Measurements from ENCODE around the gene TBC1D25. TPM values are rescaled to one million over a fixed set of nuclear protein-coding genes. Genes with fewer than 3 reads are reported as not detected.
A peak's percentile ranks its signal among the peaks of the same experiment; 100 is the strongest.

TBC1D25 gene
- total RNA-seq, 1 donor from 2014 or later, result 16.4 TPM

- TF ChIP-seq CTCF (IDR thresholded peaks at IDR 0.05), result no peak
- Mint-ChIP-seq H3K4me3 (ENCODE audit: unreplicated experiment) (no peak overlapping the region), H3K4me1 (ENCODE audit: unreplicated experiment) (peaks cover 24% of the 10 kb centered on the region), H3K27me3 (ENCODE audit: unreplicated experiment) (no peaks in the 10 kb centered on the region), H3K27ac (ENCODE audit: unreplicated experiment) (peak overlapping the region; percentile 78), H3K36me3 (ENCODE audit: unreplicated experiment) (no peaks in the 10 kb centered on the region), H3K9me3 (ENCODE audit: unreplicated experiment) (peaks cover 5% of the 10 kb centered on the region)
- DNase-seq (ENCODE audit: extremely low spot score, unreplicated experiment), result no peak
Observed at GRCh38 chrX:48492293-48492910, 47.1 kb upstream of the TBC1D25 start.

- Mint-ChIP-seq H3K4me1 (ENCODE audit: unreplicated experiment) (peaks cover 23% of the 10 kb centered on the region), H3K9me3 (ENCODE audit: unreplicated experiment) (peaks cover 5% of the 10 kb centered on the region), H3K4me3 (ENCODE audit: unreplicated experiment) (no peak overlapping the region), H3K36me3 (ENCODE audit: unreplicated experiment) (no peaks in the 10 kb centered on the region), H3K27me3 (ENCODE audit: unreplicated experiment) (no peaks in the 10 kb centered on the region), H3K27ac (ENCODE audit: unreplicated experiment) (no peak overlapping the region)
- no peak for DNase-seq (ENCODE audit: extremely low spot score, unreplicated experiment)
- peak; percentile 50 for TF ChIP-seq CTCF (IDR thresholded peaks at IDR 0.05)
Observed at GRCh38 chrX:48493890-48494364, 45.6 kb upstream of the TBC1D25 start.

GRCh38 chrX:48496660-48497059 is 42.9 kb upstream of the TBC1D25 start:
- H3K9me3 Mint-ChIP-seq (ENCODE audit: unreplicated experiment), result peaks cover 5% of the 10 kb centered on the region
- no peak for TF ChIP-seq CTCF (IDR thresholded peaks at IDR 0.05)
- H3K36me3 Mint-ChIP-seq (ENCODE audit: unreplicated experiment), result no peaks in the 10 kb centered on the region
- H3K4me1 Mint-ChIP-seq (ENCODE audit: unreplicated experiment), result peaks cover 27% of the 10 kb centered on the region
- no peak for DNase-seq (ENCODE audit: extremely low spot score, unreplicated experiment)
- H3K4me3 Mint-ChIP-seq (ENCODE audit: unreplicated experiment), result no peak overlapping the region
- no peaks in the 10 kb centered on the region for H3K27me3 Mint-ChIP-seq (ENCODE audit: unreplicated experiment)
- H3K27ac Mint-ChIP-seq (ENCODE audit: unreplicated experiment), result no peak overlapping the region

DNA sequence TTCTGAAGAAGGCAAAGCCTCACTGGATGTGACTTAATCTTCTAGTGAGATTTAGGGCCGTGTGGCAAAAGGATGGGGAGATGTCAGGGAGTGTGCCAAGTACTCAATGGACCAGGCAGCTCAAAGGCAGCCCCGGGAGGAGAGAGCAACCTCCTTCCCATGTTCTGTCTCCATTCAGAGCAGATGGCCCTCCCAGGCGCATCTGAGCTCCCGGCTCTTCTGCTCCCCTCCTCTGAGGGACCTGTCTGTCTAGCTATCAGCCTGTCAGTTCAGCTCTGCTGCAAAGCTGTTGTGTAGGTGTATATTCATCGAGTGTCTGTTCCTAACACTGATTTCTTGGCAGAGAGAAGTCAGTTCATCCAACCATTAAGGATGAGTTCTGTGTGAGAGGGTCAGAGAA is 41.6 kb upstream of the TBC1D25 start:
- peak overlapping the region; percentile 36 for H3K27ac Mint-ChIP-seq (ENCODE audit: unreplicated experiment)

More for the DNA sequence above, 41.6 kb upstream of the TBC1D25 start:
- Mint-ChIP-seq H3K4me1 (ENCODE audit: unreplicated experiment) (peaks cover 19% of the 10 kb centered on the region), H3K36me3 (ENCODE audit: unreplicated experiment) (no peaks in the 10 kb centered on the region), H3K9me3 (ENCODE audit: unreplicated experiment) (no peaks in the 10 kb centered on the region), H3K27me3 (ENCODE audit: unreplicated experiment) (no peaks in the 10 kb centered on the region), H3K4me3 (ENCODE audit: unreplicated experiment) (no peak overlapping the region)
- no peak for TF ChIP-seq CTCF (IDR thresholded peaks at IDR 0.05)
- no peak for DNase-seq (ENCODE audit: extremely low spot score, unreplicated experiment)
